Stomach (tissue), 4 donors: ENCODE results near the gene BCAM.

Experiments used
- POLR2A ChIP-seq, 4 donors: fragments of 450-650 bp; IDR thresholded peaks; one replicate each; pipeline ENCODE4 v1.6.1; 2016; ENCODE audit warnings: antibody characterized with exemption in 4 of 4, control low read depth in 2 of 4, mild to moderate bottlenecking in 1 of 4, moderate library complexity in 1 of 4
- POLR2AphosphoS5 ChIP-seq, 3 donors: sonication (generic); formaldehyde crosslinking; IDR thresholded peaks; one replicate each; pipeline ENCODE4 v1.6.1; 2016; ENCODE audit warnings: antibody characterized with exemption in 3 of 3
- TF ChIP-seq, protein P1 (sequence below), 7 experiments: fragments of 450-650 bp in 4 of 7; fragments of 200-600 bp in 3 of 7; sonication (generic) in 3 of 7; IDR thresholded peaks; one replicate each; pipeline ENCODE4 v1.5.1; 2016 to 2019; ENCODE audit warnings: antibody characterized with exemption in 7 of 7, control low read depth in 2 of 7, mild to moderate bottlenecking in 1 of 7

DNA sequence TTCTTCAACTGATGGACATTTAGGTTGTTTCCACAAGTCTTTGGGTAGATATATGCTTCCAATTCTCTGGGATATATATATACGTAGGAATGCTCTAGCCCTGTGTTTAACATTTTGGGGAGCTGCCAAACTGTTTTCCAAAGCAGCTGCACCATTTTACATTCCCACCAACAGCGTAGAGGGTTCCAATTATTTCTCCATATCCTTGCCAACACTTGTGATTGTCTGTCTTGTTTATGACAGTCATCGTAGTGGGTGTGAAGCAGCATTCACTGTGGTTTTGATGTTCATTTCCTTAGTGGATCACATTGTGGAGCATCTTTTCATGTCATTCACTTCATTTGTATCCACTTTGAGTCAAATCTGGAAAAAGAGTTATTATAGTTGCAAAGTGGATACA lies 35.9 kb upstream of the BCAM start:
- TF ChIP-seq, protein P1, sequence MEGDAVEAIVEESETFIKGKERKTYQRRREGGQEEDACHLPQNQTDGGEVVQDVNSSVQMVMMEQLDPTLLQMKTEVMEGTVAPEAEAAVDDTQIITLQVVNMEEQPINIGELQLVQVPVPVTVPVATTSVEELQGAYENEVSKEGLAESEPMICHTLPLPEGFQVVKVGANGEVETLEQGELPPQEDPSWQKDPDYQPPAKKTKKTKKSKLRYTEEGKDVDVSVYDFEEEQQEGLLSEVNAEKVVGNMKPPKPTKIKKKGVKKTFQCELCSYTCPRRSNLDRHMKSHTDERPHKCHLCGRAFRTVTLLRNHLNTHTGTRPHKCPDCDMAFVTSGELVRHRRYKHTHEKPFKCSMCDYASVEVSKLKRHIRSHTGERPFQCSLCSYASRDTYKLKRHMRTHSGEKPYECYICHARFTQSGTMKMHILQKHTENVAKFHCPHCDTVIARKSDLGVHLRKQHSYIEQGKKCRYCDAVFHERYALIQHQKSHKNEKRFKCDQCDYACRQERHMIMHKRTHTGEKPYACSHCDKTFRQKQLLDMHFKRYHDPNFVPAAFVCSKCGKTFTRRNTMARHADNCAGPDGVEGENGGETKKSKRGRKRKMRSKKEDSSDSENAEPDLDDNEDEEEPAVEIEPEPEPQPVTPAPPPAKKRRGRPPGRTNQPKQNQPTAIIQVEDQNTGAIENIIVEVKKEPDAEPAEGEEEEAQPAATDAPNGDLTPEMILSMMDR (IDR thresholded peaks at IDR 0.05) = no peak
- TF ChIP-seq POLR2A (IDR thresholded peaks at IDR 0.05) = no peak
- TF ChIP-seq POLR2AphosphoS5 (IDR thresholded peaks at IDR 0.05) = no peak
